Memory B cell (primary cell): Measurements from ENCODE around the gene CACNA2D2.

Experiments
- ATAC-seq: fragments of 150-1000 bp; cut with Tn5 transposase; 2 replicates; pipeline ENCODE4 v1.10.0; 2021; ENCODE audit warnings: low read depth, mild to moderate bottlenecking, moderate library complexity
- DNase-seq, 2 donors: peaks; one replicate each; pipeline ENCODE4 v3.0.0; 2022; ENCODE audit warnings: low spot score in 2 of 2
- H3K27ac Mint-ChIP-seq: one replicate; pipeline ENCODE4 v1.8.0; 2022; ENCODE audit warnings: mild to moderate bottlenecking, moderate library complexity, mixed read lengths
- H3K27me3 Mint-ChIP-seq: one replicate; pipeline ENCODE4 v1.8.0; 2022; ENCODE audit warnings: mixed read lengths
- H3K36me3 Mint-ChIP-seq: one replicate; pipeline ENCODE4 v1.8.0; 2022; ENCODE audit warnings: mild to moderate bottlenecking, mixed read lengths
- H3K4me1 Mint-ChIP-seq: one replicate; pipeline ENCODE4 v1.8.0; 2022; ENCODE audit warnings: mixed read lengths
- H3K4me3 Mint-ChIP-seq: one replicate; pipeline ENCODE4 v1.8.0; 2022; ENCODE audit warnings: mild to moderate bottlenecking, moderate library complexity, mixed read lengths
- H3K9me3 Mint-ChIP-seq: one replicate; pipeline ENCODE4 v1.8.0; 2022; ENCODE audit warnings: mixed read lengths

Gene CACNA2D2

DNA sequence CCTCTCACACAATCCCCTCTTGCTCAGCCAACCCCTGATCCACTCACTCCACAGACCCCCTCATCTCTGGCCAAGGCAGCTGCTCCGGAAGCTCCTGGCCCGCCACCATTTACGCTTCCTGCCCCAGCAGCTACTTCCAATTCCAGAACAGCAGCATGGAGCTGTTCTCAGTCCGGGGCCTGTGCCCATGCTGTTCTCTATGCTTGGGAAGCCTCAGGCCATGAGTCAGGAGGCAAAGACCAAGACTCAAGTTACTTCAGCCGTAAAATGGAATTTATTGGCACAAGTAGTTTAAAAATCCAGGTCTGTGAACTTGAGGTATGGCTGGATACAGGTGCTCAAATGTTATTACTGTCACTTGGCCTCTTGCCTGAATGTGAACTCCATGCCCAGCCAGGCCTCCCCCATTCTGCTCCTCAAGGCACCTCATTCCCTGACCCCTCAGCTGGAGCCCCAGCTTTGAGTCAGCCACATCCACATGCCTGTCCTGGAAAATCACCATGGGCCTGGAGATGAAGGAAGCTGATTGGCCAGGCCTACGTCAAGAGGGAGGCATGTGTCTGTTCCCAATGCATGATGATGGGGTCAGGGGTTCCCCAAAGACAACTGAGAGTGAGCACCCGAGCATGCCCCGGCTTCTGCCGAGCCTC, 31.4 kb upstream of the CACNA2D2 start:
- DNase-seq: no peak
- no peak overlapping the region for H3K27ac Mint-ChIP-seq
- no peak overlapping the region for H3K4me3 Mint-ChIP-seq
- peaks cover 36% of the 10 kb centered on the region for H3K27me3 Mint-ChIP-seq
- H3K36me3 Mint-ChIP-seq: no peaks in the 10 kb centered on the region
- ATAC-seq: no peak
- peaks cover 2% of the 10 kb centered on the region for H3K4me1 Mint-ChIP-seq
- H3K9me3 Mint-ChIP-seq: no peaks in the 10 kb centered on the region

GRCh38 chr3:50533807-50534461, 30.5 kb upstream of the CACNA2D2 start:
- Mint-ChIP-seq H3K4me3 (no peak overlapping the region), H3K27me3 (peaks cover 37% of the 10 kb centered on the region), H3K9me3 (no peaks in the 10 kb centered on the region), H3K27ac (no peak overlapping the region), H3K4me1 (peaks cover 2% of the 10 kb centered on the region), H3K36me3 (no peaks in the 10 kb centered on the region)
- ATAC-seq (no peak), DNase-seq (no peak)

GRCh38 chr3:50533316-50533715, 29.9 kb upstream of the CACNA2D2 start:
- DNase-seq: no peak
- no peak overlapping the region for H3K27ac Mint-ChIP-seq
- H3K9me3 Mint-ChIP-seq: no peaks in the 10 kb centered on the region
- no peaks in the 10 kb centered on the region for H3K36me3 Mint-ChIP-seq
- ATAC-seq: no peak
- no peak overlapping the region for H3K4me3 Mint-ChIP-seq
- H3K27me3 Mint-ChIP-seq: peaks cover 38% of the 10 kb centered on the region
- peaks cover 2% of the 10 kb centered on the region for H3K4me1 Mint-ChIP-seq

- Mint-ChIP-seq H3K27ac (no peak overlapping the region), H3K36me3 (no peaks in the 10 kb centered on the region), H3K4me1 (peaks cover 2% of the 10 kb centered on the region), H3K9me3 (no peaks in the 10 kb centered on the region), H3K27me3 (peaks cover 33% of the 10 kb centered on the region), H3K4me3 (no peak overlapping the region)
- no peak for ATAC-seq
- no peak for DNase-seq
Observed at GRCh38 chr3:50532062-50532705, 28.8 kb upstream of the CACNA2D2 start.

DNA sequence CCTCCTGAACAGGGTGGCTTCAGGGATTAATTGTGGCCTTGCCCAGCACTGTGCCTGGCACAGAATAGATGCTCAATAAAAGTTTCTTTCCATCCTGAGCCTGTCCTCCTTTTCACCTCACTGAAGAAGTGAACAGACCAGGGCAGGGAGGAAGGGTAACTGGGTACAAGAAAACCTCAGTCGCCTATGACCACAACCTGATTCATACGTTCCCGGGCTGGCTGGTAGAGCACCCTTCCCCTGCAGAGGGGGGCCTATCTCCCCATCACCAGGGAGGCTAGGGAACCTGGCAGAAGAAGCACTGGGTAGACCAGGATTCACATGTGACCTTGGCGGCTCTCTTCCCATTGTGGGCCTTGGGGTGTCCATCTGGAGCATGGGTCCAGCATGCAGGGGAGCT, 27.8 kb upstream of the CACNA2D2 start:
- Mint-ChIP-seq H3K4me3 (no peak overlapping the region), H3K9me3 (no peaks in the 10 kb centered on the region), H3K27ac (no peak overlapping the region), H3K27me3 (peaks cover 25% of the 10 kb centered on the region), H3K36me3 (no peaks in the 10 kb centered on the region), H3K4me1 (no peaks in the 10 kb centered on the region)
- ATAC-seq (no peak), DNase-seq (no peak)

- ATAC-seq (no peak), DNase-seq (no peak)
- H3K9me3 Mint-ChIP-seq: no peaks in the 10 kb centered on the region
- H3K36me3 Mint-ChIP-seq: no peaks in the 10 kb centered on the region
- H3K4me3 Mint-ChIP-seq: no peak overlapping the region
- H3K27me3 Mint-ChIP-seq: peaks cover 23% of the 10 kb centered on the region
- no peak overlapping the region for H3K27ac Mint-ChIP-seq
- H3K4me1 Mint-ChIP-seq: no peaks in the 10 kb centered on the region
Observed at GRCh38 chr3:50530001-50530970, 26.9 kb upstream of the CACNA2D2 start.

GRCh38 chr3:50525987-50526386, 22.6 kb upstream of the CACNA2D2 start:
- Mint-ChIP-seq H3K4me3 (no peak overlapping the region), H3K36me3 (no peaks in the 10 kb centered on the region), H3K9me3 (no peaks in the 10 kb centered on the region), H3K27ac (no peak overlapping the region), H3K27me3 (peaks cover 16% of the 10 kb centered on the region), H3K4me1 (no peaks in the 10 kb centered on the region)
- ATAC-seq: peak; percentile 64
- no peak for DNase-seq

GRCh38 chr3:50525191-50525910, 21.9 kb upstream of the CACNA2D2 start:
- Mint-ChIP-seq H3K4me3 (no peak overlapping the region), H3K27ac (no peak overlapping the region)
- no peak for ATAC-seq

DNA sequence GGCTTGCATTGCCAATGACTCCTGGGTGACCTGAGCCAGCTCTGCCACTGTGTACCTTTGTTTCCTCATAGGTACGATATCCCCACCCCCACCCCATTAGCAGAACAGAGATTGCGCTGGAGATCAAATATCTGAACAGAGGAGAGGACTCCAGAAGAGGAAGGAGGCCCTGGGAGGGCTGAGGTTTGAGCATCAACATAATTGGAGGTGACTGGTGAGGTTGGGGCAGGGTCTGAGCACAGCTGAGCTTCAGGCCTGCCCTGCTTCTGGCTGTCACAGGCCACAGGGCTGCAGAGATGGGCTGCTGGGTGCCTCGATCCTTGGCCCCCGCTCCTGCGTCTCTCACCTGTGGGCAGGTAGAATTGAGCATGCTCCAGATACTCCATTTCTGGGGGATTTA, 21.3 kb upstream of the CACNA2D2 start:
- no peak for DNase-seq
- Mint-ChIP-seq H3K27ac (no peak overlapping the region), H3K4me3 (no peak overlapping the region), H3K9me3 (no peaks in the 10 kb centered on the region), H3K27me3 (peaks cover 17% of the 10 kb centered on the region), H3K36me3 (no peaks in the 10 kb centered on the region), H3K4me1 (no peaks in the 10 kb centered on the region)
- ATAC-seq: no peak

More at GRCh38 chr3:50525191-50525910, 21.9 kb upstream of the CACNA2D2 start:
- no peaks in the 10 kb centered on the region for H3K36me3 Mint-ChIP-seq
- H3K9me3 Mint-ChIP-seq: no peaks in the 10 kb centered on the region
- no peak for DNase-seq
- peaks cover 18% of the 10 kb centered on the region for H3K27me3 Mint-ChIP-seq
- H3K4me1 Mint-ChIP-seq: no peaks in the 10 kb centered on the region

DNA sequence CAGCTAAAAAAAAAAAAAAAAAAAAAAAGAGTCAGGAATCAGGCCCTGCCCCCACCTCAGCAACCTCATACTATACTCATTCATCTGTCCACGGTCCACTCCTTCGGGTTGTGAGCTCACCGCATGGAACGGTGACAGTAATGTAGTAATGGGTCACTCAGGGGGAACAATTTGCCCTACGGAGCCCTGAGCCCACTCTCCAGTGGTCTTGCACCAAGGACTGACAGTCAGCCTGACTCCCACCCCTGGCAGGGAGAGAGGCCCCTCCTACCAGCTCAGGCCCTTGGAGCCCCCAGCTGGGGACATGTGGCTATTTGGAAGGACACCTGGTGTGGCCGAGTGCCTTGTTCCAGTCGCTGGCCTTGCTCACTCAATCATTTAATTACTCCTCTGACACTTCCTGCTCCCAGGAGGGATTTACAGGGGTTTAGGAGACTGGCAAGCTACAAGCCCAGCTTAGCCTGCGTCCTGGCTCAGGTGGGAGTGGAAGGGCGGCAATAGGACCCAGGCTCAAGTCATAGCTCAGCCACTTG, 19.9 kb upstream of the CACNA2D2 start:
- Mint-ChIP-seq H3K27ac (no peak overlapping the region), H3K36me3 (no peaks in the 10 kb centered on the region), H3K4me3 (no peak overlapping the region), H3K9me3 (no peaks in the 10 kb centered on the region), H3K4me1 (peaks cover 8% of the 10 kb centered on the region), H3K27me3 (peaks cover 13% of the 10 kb centered on the region)
- ATAC-seq (no peak), DNase-seq (no peak)

DNA sequence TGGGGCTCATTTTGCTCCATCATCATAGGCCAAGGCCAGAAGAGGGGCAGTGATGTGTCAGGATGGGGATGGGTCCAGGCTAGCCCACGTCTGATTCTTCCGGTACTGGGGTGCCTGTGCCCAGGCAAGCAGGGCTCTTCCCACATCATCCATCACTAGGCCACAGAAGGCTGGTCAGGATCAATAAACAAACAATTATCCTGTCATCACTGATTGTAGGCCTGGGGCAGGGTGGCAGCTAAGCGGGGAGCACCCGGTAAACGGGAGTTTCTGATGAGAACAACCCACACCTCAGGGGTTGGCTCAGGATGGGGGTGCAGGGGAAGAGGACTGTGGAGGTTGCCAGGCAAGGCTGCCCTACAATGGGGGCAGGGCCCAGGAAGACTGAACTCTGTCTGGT, 18.1 kb upstream of the CACNA2D2 start:
- no peaks in the 10 kb centered on the region for H3K9me3 Mint-ChIP-seq
- H3K36me3 Mint-ChIP-seq: no peaks in the 10 kb centered on the region
- peaks cover 8% of the 10 kb centered on the region for H3K4me1 Mint-ChIP-seq
- no peak overlapping the region for H3K4me3 Mint-ChIP-seq
- DNase-seq: no peak
- no peak overlapping the region for H3K27ac Mint-ChIP-seq
- no peak for ATAC-seq
- peaks cover 13% of the 10 kb centered on the region for H3K27me3 Mint-ChIP-seq

DNA sequence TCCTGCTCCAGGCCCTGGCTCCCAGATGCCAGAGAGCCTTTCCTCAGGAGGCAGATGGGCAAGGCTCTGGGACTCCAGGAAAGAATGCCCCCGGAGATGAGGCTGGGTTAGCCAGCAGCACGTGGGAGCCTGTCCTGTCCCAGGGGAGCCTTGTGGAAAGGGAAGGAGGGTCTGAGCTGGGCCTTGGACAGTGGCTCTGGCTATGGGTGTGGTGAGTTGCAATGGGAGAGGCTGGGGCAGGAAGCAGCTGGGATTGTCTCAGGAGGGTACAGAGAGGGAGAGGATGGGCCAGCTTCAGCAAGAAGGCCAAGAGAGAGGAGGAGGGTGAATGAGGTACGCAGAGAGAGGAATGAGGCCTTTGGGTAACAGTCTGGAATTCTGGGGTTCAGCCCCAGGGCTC, 17.4 kb upstream of the CACNA2D2 start:
- Mint-ChIP-seq H3K9me3 (no peaks in the 10 kb centered on the region), H3K36me3 (no peaks in the 10 kb centered on the region), H3K4me3 (no peak overlapping the region), H3K27ac (no peak overlapping the region), H3K27me3 (peaks cover 11% of the 10 kb centered on the region), H3K4me1 (peaks cover 15% of the 10 kb centered on the region)
- no peak for DNase-seq
- ATAC-seq: no peak

- no peak overlapping the region for H3K27ac Mint-ChIP-seq
- peak; percentile 57 to 64 for DNase-seq
- no peaks in the 10 kb centered on the region for H3K36me3 Mint-ChIP-seq
- ATAC-seq: peak; percentile 54
- H3K4me1 Mint-ChIP-seq: peaks cover 23% of the 10 kb centered on the region
- peaks cover 11% of the 10 kb centered on the region for H3K27me3 Mint-ChIP-seq
- H3K9me3 Mint-ChIP-seq: no peaks in the 10 kb centered on the region
- no peak overlapping the region for H3K4me3 Mint-ChIP-seq
Observed at GRCh38 chr3:50519471-50520089, 16.1 kb upstream of the CACNA2D2 start.
